NOMO-1 treated with dmso at 0.1 percent for 144 hours (cell line): Measurements from ENCODE around the gene TMPRSS3.

Experiments
- DNase-seq: peaks from one replicate; lab custom pipeline; 2025; ENCODE audit not compliant: unreplicated experiment; lab: John Stamatoyannopoulos, UW

The TMPRSS3 gene

DNA sequence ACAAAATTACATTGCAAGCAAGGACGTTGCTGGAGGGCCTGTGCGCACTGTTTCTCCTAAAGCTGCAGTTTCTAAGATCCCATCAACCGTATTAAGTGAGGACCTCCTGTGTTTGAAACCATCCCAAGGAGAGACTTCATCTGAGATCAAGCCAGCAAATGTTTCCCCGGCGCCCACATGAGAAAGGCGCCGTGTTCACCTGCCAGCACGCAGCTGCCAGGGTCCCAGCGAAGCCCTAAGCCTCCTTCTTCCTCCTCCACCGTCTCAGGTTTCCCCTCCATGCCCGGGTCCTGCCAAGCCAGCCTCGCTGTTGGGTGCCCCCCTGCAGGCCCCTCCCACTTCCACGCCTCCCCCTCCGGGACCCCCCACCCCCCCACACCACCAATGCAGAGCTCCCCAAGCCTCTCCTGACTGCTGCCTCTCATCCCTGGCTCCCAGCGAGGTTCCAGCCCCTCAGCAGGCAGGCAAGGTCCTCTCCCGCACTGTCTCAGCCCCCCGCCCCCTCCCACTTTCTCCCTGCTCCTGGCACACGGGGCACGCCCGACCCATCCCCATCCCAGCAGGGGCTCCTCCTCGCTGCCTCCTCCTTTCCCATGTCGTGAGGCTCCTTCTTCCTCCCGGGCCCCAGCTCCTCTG is 20.9 kb downstream of the TMPRSS3 start:
- no peak for DNase-seq

DNA sequence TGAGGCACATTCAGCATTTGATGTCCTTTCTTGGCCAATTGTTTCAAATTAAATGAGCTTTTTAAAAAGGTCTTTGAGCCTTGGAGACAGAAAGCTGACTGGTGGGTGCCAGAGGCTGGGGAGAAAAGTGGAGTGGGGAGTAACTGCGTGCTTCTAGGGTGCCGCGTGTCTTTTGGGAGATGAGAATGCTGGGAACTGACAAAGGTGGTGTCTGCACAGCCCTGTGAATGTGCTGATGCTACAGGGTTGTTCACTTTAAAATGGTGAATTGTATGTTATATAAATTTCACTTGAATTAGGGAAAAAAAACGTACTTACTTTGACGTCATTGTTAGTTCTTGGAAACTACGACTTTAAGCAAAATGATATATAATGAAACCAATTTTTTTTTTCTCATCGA is 21.4 kb downstream of the TMPRSS3 start:
- DNase-seq = no peak

DNA sequence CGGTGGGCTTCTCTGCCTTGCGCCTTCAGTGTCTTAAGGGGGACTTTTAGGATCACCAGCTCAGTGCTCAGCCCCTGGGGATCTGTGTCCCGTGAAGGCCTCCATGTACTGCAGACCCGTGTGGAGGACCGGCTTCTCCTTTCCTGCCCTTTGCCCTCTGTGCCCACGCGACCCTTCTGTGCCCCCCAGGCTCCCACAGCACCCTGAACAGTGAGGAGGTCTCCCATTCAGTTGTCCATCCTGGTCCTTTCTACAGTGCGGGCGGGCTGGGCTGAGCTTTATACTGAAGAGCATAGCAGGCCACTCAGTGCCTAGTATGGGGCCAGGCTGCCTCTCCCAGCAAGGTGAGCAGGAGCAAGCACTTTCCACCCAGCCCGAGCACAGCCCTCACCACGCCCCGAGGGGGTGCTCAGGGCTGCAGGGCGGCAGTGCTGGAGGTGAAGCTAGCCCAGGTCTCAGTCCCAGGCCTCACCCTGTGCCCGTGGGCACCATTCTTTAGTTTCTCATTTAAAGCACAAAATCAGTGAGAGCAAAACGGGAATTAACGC is 21.9 kb downstream of the TMPRSS3 start:
- no peak for DNase-seq

DNA sequence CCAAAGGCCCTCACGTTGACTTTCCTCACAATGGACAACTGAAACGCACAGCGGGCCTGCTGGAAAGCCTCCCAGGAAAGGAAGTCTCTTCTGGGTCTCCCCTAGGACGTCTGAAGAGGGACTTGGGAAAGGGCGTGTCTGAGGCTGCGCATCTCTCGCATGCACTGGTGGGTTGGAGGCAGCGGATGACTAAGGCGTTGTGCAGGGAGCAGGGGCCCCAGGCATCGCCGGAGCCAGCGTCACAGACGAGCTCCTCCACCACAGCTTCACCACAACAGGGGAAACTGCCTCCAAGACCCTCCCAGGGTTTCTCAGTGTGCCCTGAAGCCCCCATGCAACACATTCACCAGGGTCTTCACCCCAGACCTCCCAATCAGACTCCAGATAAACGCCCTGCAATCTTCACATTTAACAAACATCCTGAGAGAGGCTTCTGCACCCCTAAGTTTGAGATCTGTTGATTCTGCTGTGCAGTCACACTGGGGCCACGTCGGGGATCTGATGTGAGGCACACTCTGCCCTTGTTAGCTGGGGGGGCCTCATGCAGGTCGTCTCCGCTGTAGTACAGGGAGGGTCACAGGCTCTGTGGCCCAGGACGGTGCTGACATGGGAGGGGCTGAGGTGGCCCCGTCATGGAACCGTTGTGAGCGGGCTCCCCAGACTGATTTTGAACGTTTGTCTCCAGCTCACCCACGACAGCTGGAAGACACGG is 22.5 kb downstream of the TMPRSS3 start:
- DNase-seq = no peak

GRCh38 chr21:42370894-42371654 is 24.8 kb downstream of the TMPRSS3 start:
- no peak for DNase-seq

GRCh38 chr21:42369821-42370220 is 26.0 kb downstream of the TMPRSS3 start:
- DNase-seq = no peak

DNA sequence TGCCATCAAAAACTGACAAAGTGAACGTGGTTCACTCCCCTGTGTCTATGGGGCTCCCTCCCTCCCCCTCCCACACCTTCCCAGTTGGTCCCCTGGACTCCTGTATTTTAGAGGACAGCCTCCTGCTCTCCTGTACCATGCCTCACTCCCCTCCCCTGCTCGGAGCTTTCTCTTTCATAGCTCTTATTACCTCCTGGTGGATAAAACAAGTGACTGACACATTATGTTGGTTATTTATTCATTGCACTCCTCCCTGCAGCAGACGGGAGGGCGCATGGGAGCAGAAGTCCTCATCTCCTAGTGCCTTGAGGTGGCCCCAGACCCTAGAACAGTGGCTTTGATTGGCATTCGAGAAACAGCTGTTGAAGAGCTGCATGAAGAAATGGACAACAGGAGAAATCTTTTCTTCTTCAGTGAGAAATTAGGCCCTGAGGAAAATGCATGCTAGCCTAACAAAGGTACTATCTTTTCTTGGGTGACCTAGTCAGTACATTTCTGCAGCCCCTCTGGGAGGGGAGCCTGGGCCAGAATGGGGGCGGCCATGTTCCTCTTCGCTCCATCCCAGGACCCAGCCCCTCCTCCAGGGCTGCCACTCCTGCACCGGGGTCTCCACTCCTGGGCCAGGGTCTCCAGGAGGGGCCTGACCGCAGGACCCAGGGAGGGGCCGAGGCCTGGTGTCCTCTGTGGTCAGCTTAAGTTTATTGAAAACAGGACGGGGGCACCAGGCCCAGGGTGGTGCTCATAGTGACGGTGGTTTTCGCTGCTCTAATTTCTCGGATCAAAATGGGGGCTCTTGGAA is 28.3 kb downstream of the TMPRSS3 start:
- no peak for DNase-seq

DNA sequence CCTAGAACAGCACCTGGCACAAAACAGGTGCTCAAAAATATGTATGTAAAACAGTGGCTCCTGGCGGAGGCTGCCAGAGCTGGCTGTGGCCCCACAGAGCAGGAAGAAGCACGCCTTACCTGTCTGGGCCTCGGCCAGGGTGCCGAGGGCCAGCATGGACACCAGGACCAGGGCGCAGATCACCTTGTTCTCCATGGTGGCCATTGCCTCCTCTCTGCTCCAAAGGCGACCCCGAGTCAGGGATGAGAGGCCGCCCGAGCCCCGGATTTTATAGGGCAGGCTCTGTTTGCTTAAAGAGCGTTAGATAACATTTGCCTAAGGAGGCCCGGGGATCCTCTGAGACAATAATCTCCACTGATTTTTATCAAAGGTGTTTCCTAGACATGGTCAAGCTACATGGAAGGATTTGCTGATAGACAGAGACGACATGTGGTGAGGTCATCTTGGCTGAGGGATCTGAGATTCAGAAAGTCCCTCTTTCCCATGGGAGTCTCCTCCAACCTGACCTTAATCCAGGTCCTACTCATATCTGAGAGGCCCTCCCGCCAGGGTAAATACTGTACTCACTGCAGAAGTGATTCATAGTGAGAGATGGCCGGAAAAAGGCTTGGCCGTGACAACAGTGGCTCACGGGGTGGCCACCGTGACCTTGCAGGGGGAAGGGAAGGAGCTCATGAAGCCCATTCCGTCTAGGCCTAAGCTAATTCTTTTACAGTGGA is 29.4 kb downstream of the TMPRSS3 start, which contains the start of gene TFF1:
TFF1 (minus strand) TSS at position 244 of the 719 bp plus-strand sequence; CDS start at position 204, 40 bp downstream.
- no peak for DNase-seq

DNA sequence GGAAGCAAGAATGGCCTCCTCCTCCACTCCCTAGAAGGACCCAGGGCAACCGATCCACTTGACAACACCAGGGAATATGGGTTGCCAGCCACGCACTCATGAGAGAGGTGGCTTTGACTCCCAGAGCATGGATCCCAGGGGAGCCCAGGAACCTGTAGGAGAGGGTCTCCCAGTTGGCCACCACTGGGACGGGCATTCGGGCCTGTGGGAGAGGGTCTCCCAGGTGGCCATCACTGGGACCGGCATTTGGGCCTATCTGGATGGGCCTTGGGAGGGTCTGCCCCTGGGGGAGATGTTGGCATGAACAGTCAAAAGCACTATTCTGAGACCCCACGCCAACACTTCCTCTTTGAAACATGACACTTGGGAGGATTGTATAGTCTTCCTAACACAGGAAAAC is 30.1 kb downstream of the TMPRSS3 start:
- DNase-seq = no peak

DNA sequence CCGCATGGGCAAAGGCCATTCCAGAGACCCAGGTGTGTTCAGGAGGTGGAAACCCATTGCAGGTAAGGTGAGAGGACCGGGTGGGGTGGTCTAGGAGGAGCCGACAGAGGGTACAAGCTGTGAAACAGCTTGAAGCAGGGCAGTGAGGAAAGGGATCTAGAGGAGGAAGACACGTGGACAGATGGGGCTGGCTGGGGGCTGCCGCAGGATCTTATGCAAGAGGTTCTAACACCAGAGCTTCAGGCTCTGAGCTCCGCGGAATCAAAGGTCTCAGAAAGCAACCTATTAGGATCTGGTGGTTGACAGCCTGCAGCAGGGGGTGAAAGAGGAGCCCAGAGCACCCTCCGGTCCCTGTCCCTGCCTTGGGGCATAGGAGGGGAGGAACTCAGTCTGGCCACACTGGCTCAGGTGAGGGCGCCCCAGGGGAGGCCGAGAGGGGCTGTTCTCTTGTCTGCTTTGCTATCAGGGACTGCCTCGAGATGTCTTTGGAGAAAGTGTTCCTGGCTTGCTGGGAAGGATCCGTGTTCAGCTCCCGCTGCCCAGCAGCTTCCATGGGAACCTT is 31.5 kb downstream of the TMPRSS3 start:
- DNase-seq = peak; percentile 21

GRCh38 chr21:42363312-42363711 is 32.5 kb downstream of the TMPRSS3 start:
- no peak for DNase-seq

DNA sequence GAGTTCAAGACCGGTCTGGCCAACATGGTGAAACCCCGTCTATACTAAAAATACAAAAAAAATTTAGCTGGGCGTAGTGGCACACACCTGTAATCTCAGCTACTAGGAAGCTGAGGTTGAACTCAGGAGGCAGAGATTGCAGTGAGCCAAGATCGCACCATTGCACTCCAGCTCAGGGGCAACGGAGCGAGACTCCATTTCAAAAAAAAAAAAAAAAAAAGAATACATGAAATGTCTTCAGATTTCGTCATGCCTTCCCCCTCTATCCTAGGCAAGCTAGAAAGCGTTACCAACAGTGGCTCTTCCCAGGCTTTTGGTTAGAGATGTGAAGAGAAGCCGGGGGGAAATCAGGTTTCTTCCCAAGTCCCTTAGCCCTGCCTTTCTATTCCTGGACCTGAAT is 33.2 kb downstream of the TMPRSS3 start:
- DNase-seq = no peak

GRCh38 chr21:42362198-42362597 is 33.7 kb downstream of the TMPRSS3 start:
- no peak for DNase-seq

- DNase-seq = no peak
Measured at GRCh38 chr21:42361286-42361685, 34.6 kb downstream of the TMPRSS3 start.

DNA sequence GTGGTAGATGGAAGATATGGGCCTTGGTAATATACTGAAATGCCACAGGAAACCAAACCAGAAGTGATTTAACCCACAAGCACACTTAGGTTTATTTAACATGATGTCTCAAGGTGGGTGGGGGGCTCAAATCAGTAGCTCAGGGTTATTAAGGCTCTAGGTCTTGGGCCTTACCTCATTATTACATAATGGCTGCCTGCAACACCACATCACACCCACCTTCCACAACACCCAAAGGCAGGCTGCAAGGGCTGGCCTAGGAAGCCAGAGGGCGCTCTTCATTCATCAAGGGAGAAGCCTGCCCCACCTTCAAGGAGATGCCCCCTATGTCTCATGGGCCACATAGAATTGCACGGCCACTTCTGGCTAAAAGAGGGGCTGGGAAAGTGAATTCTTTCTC is 35.5 kb downstream of the TMPRSS3 start:
- DNase-seq = no peak

- DNase-seq = no peak
Measured at GRCh38 chr21:42358937-42359336, 36.9 kb downstream of the TMPRSS3 start.

GRCh38 chr21:42358261-42358660 is 37.6 kb downstream of the TMPRSS3 start:
- no peak for DNase-seq

- DNase-seq = no peak
Measured at GRCh38 chr21:42357307-42357706, 38.5 kb downstream of the TMPRSS3 start.

DNA sequence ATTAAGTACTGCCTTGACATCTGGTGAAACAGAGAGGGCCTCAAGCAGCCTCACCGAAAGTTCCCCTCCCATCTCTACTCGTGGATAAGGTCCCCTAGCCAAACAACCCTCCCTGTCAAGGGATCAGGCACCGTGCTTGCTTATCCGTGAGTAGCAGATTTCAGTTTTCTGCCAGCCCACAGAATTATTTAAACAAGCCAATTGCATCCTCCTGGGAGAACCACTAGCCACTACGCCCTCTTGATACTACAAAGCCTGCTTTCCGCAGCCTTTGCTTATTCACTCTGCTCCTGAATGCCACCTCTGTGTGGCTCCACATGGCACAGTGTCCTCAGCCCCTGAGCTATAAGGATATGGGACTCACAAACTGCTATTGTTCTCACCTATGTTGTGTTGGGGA is 39.2 kb downstream of the TMPRSS3 start:
- DNase-seq = no peak

DNA sequence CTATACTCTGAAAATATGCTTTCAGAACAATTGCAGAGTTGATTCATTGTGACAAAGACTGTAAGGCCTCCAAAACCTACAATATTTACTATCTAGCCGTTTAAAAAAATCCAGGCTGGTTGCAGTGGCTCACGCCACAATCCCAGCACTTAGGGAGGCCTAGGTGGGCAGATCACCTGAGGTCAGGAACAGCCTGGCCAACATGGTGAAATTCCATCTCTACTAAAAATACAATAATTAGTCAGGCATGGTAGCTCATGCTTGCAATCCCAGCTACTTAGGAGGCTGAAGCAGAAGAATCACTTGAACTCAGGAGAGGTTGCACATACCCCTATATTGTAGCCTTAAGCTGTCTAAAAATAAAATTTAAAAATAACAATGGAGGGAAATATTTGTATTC is 39.8 kb downstream of the TMPRSS3 start:
- DNase-seq = no peak
